SK-N-SH treated with all-trans-retinoic acid at 6 μM for 48 hours (cell line): Measurements from ENCODE around the gene TMEM100.

Experiments used
- ATAC-seq: fragments of 200-7000 bp; cut with Tn5 transposase; 3 replicates; pipeline ENCODE4 v1.9.1; 2020; ENCODE audit warnings: mild to moderate bottlenecking, moderate library complexity
- ARNTL ChIP-seq: fragments of 450-650 bp; formaldehyde crosslinking; IDR thresholded peaks from 2 replicates; pipeline ENCODE4 v1.5.0; 2020; ENCODE audit warnings: low read depth, mild to moderate bottlenecking, moderate library complexity, borderline replicate concordance
- BACH2 ChIP-seq: fragments of 250-450 bp; sonication (Bioruptor Pico); IDR thresholded peaks from 2 replicates; pipeline ENCODE4 v1.9.0; 2021; ENCODE audit warnings: mild to moderate bottlenecking, borderline replicate concordance
- CREB5 ChIP-seq: fragments of 250-450 bp; sonication (Bioruptor Pico); IDR thresholded peaks from 2 replicates; pipeline ENCODE4 v1.5.1; 2020; ENCODE audit warnings: low read depth, mild to moderate bottlenecking, moderate library complexity
- CSDC2 ChIP-seq: fragments of 250-450 bp; sonication (Bioruptor Pico); IDR thresholded peaks from 2 replicates; pipeline ENCODE4 v1.5.0; 2020; ENCODE audit warnings: mild to moderate bottlenecking, moderate library complexity
- CSRNP3 ChIP-seq: fragments of 250-450 bp; sonication (Bioruptor Pico); IDR thresholded peaks from 2 replicates; pipeline ENCODE4 v1.5.1; 2021; ENCODE audit warnings: mild to moderate bottlenecking, moderate library complexity
- ESRRG ChIP-seq: fragments of 250-450 bp; sonication (Bioruptor Pico); IDR thresholded peaks from 2 replicates; pipeline ENCODE4 v1.6.1; 2021; ENCODE audit warnings: mild to moderate bottlenecking
- GLIS3 ChIP-seq: fragments of 250-450 bp; sonication (Bioruptor Pico); IDR thresholded peaks from 2 replicates; pipeline ENCODE4 v1.5.0; 2020; ENCODE audit warnings: mild to moderate bottlenecking, moderate library complexity
- ISL1 ChIP-seq: fragments of 250-450 bp; sonication (Bioruptor Pico); IDR thresholded peaks from 2 replicates; pipeline ENCODE4 v2.1.2; 2022; ENCODE audit warnings: mild to moderate bottlenecking, moderate library complexity
- OSR1 ChIP-seq: fragments of 250-450 bp; sonication (Bioruptor Pico); IDR thresholded peaks from 2 replicates; pipeline ENCODE4 v1.8.0; 2022; ENCODE audit warnings: moderate library complexity, mild to moderate bottlenecking, inconsistent platforms
- PATZ1 ChIP-seq: fragments of 250-450 bp; sonication (Bioruptor Pico); IDR thresholded peaks from 2 replicates; pipeline ENCODE4 v1.8.0; 2020; ENCODE audit warnings: mild to moderate bottlenecking, moderate library complexity, borderline replicate concordance
- POU6F1 ChIP-seq: fragments of 250-450 bp; sonication (Bioruptor Pico); IDR thresholded peaks from 2 replicates; pipeline ENCODE4 v1.8.0; 2021; ENCODE audit warnings: low read depth, mild to moderate bottlenecking, moderate library complexity, borderline replicate concordance
- PPARA ChIP-seq: fragments of 250-450 bp; sonication (Bioruptor Pico); IDR thresholded peaks from 2 replicates; pipeline ENCODE4 v1.5.0; 2020; ENCODE audit warnings: mild to moderate bottlenecking, borderline replicate concordance
- RARB ChIP-seq: fragments of 250-450 bp; sonication (Bioruptor Pico); IDR thresholded peaks from 2 replicates; pipeline ENCODE4 v1.8.0; 2021; ENCODE audit warnings: mild to moderate bottlenecking, moderate library complexity
- TCF4 ChIP-seq: fragments of 250-450 bp; sonication (Bioruptor Pico); IDR thresholded peaks from 2 replicates; pipeline ENCODE4 v1.8.0; 2021; ENCODE audit warnings: mild to moderate bottlenecking, moderate library complexity, borderline replicate concordance
- TOX ChIP-seq: fragments of 250-450 bp; sonication (Bioruptor Pico); IDR thresholded peaks from 2 replicates; pipeline ENCODE4 v1.8.0; 2021; ENCODE audit warnings: mild to moderate bottlenecking, moderate library complexity, borderline replicate concordance
- TSHZ2 ChIP-seq: fragments of 250-450 bp; sonication (Bioruptor Pico); IDR thresholded peaks from 2 replicates; pipeline ENCODE4 v1.5.0; 2020; ENCODE audit warnings: mild to moderate bottlenecking, moderate library complexity
- ZC3H10 ChIP-seq: fragments of 250-450 bp; sonication (Bioruptor Pico); IDR thresholded peaks from 2 replicates; pipeline ENCODE4 v1.5.1; 2021; ENCODE audit warnings: mild to moderate bottlenecking, moderate library complexity
- ZFP3 ChIP-seq: fragments of 250-450 bp; sonication (Bioruptor Pico); IDR thresholded peaks from 2 replicates; pipeline ENCODE4 v1.5.0; 2020; ENCODE audit warnings: mild to moderate bottlenecking, moderate library complexity
- ZNF565 ChIP-seq: fragments of 450-650 bp; formaldehyde crosslinking; conservative IDR thresholded peaks from 2 replicates; pipeline ENCODE4 v1.5.0; 2020; ENCODE audit warnings: low read depth, mild to moderate bottlenecking, moderate library complexity
- ZNF70 ChIP-seq: fragments of 450-650 bp; formaldehyde crosslinking; IDR thresholded peaks from 2 replicates; pipeline ENCODE4 v1.5.0; 2020; ENCODE audit warnings: mild to moderate bottlenecking, moderate library complexity
- ZNF8 ChIP-seq: fragments of 450-650 bp; formaldehyde crosslinking; IDR thresholded peaks from 2 replicates; pipeline ENCODE4 v1.5.0; 2020; ENCODE audit warnings: mild to moderate bottlenecking, moderate library complexity

The TMEM100 gene

GRCh38 chr17:55688057-55688456, 34.6 kb downstream of the TMEM100 start:
- no peak for ATAC-seq
- no peak for TF ChIP-seq ISL1 (CRISPR knock-in tag)
- TF ChIP-seq PATZ1 (CRISPR knock-in tag): no peak
- TF ChIP-seq TSHZ2 (CRISPR knock-in tag): no peak
- no peak for TF ChIP-seq ZC3H10 (CRISPR knock-in tag)
- no peak for TF ChIP-seq CSDC2 (CRISPR knock-in tag)
- no peak for TF ChIP-seq PPARA (CRISPR knock-in tag)
- no peak for TF ChIP-seq ARNTL (CRISPR knock-in tag)
- TF ChIP-seq CREB5: no peak
- no peak for TF ChIP-seq TCF4
- TF ChIP-seq ZFP3 (CRISPR knock-in tag): no peak
- no peak for TF ChIP-seq ESRRG (CRISPR knock-in tag)
- no peak for TF ChIP-seq ZNF565 (CRISPR knock-in tag)
- TF ChIP-seq TOX: no peak
- no peak for TF ChIP-seq CSRNP3 (CRISPR knock-in tag)
- no peak for TF ChIP-seq GLIS3 (CRISPR knock-in tag)
- no peak for TF ChIP-seq ZNF8 (CRISPR knock-in tag)
- no peak for TF ChIP-seq ZNF70 (CRISPR knock-in tag)
- no peak for TF ChIP-seq POU6F1 (CRISPR knock-in tag)
- no peak for TF ChIP-seq OSR1 (CRISPR knock-in tag)

- TF ChIP-seq OSR1 (CRISPR knock-in tag): no peak
- no peak for TF ChIP-seq BACH2 (CRISPR knock-in tag)
- no peak for ATAC-seq
Observed at GRCh38 chr17:55687037-55687436, 35.6 kb downstream of the TMEM100 start.

DNA sequence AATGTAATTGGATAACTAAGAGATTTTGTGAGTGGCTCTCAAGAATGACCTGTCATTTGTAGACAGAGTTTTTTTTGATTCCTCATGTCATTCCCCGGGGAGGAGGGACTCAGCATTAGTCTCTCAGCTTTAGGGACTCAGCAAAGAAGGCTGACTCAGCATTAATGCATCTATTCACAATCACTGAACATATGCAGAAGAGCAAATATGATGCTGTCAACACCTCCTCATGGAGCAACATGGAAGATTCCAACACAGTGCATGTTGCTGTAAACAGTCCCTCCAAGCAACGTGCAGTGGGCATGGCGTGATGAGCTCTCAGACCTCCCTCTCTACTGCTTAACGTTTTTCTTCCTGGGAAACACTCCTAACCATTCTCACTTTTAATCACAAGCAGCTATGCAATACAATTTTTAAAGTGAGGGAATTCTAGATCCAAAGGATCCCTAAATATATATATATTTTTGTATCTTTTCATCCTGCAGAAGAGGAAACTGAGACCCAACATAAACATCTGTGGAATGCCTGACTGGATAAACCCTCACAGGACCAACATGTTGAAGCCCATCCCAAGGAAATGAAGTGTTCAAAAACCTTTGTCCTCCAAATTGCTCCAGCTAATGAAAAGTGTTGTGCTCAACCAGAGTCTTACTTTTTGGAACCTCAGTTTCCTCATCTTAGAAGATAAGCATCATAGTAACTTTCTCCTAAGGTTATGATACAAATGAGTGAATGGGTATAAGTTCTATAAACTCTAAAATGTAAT, 38.9 kb downstream of the TMEM100 start:
- no peak for ATAC-seq
- TF ChIP-seq GLIS3 (CRISPR knock-in tag) (no peak), RARB (CRISPR knock-in tag) (no peak), ESRRG (CRISPR knock-in tag) (no peak), CSDC2 (CRISPR knock-in tag) (no peak), TSHZ2 (CRISPR knock-in tag) (no peak), PATZ1 (CRISPR knock-in tag) (no peak), ARNTL (CRISPR knock-in tag) (no peak), PPARA (CRISPR knock-in tag) (no peak), BACH2 (CRISPR knock-in tag) (no peak)
